Measurements from ENCODE around the gene ANO2.
"Not testable (repeated sequence)": the region's sequence is repeated elsewhere in the genome, so short reads cannot be mapped to it uniquely, and the experiment has no call there.

ANO2 gene

DNA sequence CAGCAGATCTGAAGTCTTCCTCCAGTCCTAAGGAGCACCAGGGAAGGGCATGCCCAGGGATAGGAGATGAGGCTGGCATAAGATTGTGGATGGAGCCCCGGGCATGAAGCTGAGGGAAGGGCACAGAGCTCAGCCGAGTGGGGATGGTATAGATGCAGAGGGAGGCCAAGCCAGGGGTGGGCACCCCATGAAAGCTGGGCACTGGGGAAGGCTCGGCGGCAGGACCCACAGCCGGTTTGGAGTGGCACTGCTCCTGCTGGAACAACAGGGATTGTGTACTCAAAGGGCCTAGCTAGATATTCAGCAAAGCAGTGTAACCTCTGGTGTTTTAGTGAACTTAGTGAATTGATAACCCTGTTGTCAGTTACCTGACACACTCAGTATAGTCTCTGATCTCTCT lies 396.0 kb downstream of the ANO2 start:
- DNase-seq (ENCODE audit: low read depth in 2 of 2) = no peak

DNA sequence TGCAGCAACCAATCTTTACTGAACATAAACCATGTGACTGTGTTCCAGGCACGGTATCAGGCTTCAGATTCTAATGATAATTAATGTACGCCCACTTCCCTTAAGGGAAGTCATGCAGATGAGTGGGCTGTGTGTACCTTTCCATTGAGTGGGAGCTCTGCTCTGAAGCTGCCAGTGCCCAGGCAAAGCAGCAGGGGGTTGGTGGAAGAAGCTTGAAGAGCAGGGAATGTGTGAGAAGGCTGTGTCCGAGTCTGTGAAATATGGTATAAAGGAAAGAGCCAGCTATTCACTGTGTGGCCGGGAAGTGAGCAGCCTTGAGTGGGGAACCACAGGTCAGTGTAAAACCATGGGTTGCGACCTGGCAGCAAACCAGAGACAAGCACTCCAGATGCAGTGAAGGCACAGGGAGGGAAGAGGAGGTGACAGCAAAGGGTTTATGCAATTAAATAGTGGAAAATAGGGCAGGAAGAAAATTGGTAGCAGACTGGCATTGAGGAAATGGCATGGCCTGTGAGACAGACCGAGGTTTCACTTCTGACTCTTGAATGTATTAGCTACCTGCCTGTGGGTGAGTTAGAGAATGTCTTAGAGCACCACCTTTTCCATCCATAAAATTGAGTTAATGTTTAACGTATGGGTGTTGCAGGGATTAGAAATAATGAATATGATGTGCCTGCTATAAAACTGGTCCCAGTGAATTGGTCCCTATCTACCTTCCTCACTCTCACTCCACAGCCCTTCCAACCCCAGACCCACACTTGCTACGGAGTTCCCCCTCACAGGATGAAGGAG lies 396.7 kb downstream of the ANO2 start:
- no peak for DNase-seq (ENCODE audit: low read depth in 2 of 2)

- DNase-seq (ENCODE audit: low read depth in 2 of 2) = no peak
Observed at GRCh38 chr12:5546616-5547015, 398.4 kb downstream of the ANO2 start.

GRCh38 chr12:5537771-5538170 lies 407.3 kb downstream of the ANO2 start:
- no peak for DNase-seq (ENCODE audit: low read depth in 2 of 2)

GRCh38 chr12:5537026-5537615 lies 407.9 kb downstream of the ANO2 start:
- DNase-seq (ENCODE audit: low read depth in 2 of 2) = not testable (repeated sequence)

DNA sequence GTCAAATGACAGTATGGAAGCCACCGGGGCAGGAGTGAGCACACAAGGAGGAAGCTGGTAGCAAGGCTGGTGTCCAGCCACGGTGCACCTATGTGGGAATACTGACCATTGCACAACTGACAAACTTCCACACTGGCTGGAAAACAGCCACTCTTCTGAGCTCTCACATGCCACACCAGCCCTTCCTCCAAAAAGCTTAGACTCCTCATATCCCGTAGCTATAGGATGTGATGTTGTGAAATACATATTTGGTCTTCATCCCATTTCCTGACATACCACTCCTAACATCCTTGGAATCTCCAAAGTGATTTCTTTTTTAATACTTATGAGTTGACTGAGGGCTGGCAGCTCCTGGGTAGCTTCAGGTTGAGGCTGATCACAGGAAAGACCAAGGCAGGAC lies 409.5 kb downstream of the ANO2 start:
- no peak for DNase-seq (ENCODE audit: low read depth in 2 of 2)

DNA sequence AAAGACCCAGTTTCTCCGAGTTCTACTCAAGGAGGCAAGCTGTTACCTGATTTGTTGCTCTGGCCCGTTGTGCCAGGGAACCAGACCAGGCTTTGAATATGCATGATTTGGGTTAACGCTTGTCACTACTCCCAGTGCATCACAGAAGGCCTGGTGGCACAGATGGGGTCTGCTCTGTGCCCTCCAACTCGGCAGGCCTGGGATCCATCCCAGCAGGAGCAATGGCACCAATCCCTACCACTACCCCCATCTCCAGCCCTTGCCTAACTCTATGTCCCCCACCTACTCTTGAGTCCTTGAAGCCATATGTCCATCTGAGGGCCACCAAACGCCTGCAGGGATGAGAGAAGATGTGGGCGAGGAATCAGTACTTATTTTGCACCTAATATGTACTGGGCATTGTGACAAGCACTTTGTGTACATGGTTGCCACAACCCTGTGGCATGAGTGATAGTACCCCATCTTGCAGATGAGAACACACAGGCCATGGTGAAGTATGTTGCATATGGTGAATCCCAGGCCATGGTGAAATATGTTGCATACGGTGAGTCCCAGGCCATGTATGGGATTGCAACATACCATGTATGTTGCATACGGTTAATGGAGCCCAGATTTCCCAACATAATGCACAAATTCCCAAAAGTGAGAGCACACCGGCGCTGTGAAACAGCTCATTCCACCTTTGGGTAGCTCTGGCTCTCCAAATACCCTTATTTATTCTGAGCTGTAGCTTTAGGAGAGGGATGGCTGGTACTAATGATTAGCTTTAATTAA lies 410.4 kb downstream of the ANO2 start:
- DNase-seq (ENCODE audit: low read depth in 2 of 2) = no peak

GRCh38 chr12:5533368-5533767 lies 411.7 kb downstream of the ANO2 start:
- DNase-seq (ENCODE audit: low read depth in 2 of 2) = no peak

GRCh38 chr12:5525783-5526367 lies 419.2 kb downstream of the ANO2 start:
- no peak for DNase-seq (ENCODE audit: low read depth in 2 of 2)

GRCh38 chr12:5524769-5525436 lies 420.2 kb downstream of the ANO2 start:
- DNase-seq (ENCODE audit: low read depth in 2 of 2) = no peak

GRCh38 chr12:5524116-5524768 lies 420.8 kb downstream of the ANO2 start:
- DNase-seq (ENCODE audit: low read depth in 2 of 2) = no peak

DNA sequence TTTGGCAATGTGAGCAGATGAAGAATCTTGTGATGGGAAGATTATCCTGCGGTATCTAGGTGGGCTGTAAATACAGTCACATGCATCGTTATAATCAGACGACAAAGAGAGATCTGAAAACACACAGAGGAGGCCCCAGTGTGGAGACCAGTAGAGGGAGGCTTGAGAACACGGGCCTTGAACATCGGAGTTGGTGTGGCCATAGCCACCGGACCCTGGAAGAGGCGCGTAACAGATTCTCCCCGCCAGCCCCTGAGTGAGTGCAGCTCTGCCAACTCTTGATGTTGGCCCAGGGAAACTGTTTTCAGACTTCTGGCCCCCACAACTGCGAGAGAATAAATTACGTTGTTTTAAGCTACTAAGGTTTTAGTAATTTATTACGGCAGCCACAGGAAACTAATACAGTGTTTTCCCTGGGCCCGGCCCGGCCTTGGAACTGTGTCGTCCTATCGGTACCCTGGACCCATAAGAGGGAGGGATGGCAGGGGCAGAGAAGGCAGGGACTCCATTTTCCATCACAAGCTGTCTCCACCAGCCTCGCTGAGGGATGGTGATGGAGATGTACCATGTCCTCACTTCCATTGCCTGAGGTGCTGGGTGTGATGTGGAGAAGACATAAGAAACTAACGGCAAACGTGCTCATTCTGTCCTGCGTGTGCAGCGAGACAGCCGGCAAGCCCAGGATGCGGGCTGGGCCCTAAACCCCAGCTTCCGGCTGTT lies 421.5 kb downstream of the ANO2 start:
- no peak for DNase-seq (ENCODE audit: low read depth in 2 of 2)

GRCh38 chr12:5522432-5523335 lies 422.4 kb downstream of the ANO2 start:
- DNase-seq (ENCODE audit: low read depth in 2 of 2) = no peak

DNA sequence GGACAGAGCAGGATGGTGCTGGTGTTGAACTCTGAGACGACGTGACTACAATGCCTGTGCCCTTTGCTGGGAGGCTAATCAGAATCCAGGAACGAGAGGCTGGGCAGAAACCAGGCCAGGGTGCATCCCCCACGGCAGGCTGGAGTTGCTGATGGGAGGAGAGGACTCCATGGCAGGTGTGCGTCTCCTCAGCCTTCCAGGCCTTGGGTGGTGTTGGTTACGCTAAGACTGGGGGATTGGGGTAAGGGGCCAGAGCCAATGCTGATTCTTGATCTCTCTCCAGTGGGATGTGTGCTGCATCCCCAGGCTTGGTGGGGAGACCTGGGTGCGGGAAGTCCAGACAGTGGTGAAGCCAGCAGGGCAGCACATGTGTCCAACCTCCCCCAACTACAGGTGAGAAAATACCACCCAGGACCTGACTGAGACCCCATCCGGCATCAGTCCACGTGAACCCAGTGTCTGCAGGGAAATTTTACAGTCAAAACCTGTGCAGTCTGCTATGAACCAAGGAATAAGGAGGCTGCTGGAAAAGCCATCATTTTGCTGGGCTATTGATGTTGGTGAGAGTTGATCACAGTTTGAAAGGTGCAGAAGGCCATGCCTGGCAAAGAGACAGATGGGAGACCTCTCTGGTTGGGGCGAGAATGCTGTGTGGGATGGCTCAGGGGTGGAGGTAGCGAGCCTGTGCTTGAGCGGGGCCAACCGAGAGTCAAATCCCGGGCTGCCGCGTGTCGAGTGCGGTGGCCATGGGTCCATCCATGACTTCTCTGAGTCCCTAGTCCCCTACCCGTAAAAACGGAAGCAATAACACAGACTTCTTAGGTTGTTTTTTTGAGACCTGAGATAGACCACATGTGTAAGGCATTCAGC lies 423.4 kb downstream of the ANO2 start:
- no peak for DNase-seq (ENCODE audit: low read depth in 2 of 2)

DNA sequence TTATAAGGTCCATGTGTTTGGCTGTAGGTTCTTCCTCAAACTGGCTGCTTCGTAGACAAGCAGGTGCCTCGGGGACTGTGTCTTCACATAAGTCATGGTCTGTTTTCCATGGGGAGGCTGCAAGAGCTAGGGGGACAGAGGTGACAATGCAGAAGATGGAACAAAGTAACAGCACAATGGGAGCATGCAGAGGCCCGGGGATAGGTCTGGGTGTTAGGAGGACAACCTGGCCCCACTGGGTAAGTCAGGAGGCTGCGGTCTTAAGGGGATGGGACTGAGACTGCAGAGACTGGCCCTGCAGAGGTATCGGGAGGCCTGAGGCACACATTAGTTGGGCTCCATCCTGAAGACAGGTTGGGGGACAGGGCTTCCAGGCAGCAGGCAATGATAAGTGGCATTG lies 424.2 kb downstream of the ANO2 start:
- DNase-seq (ENCODE audit: low read depth in 2 of 2) = no peak

- DNase-seq (ENCODE audit: low read depth in 2 of 2) = no peak
Observed at GRCh38 chr12:5520037-5520436, 425.0 kb downstream of the ANO2 start.

GRCh38 chr12:5518584-5519365 lies 426.3 kb downstream of the ANO2 start:
- DNase-seq (ENCODE audit: low read depth in 2 of 2) = no peak

Measured in stimulated activated CD4-positive, alpha-beta T cell treated with anti-CD3 and anti-CD28 coated beads, Interleukin-4, amount 100 ng/mL, for 48 hours (primary cell).